Kidney (tissue), 14 donors: Measurements from ENCODE around the gene CUX1. TPM values are rescaled to one million over a fixed set of nuclear protein-coding genes. Genes with fewer than 3 reads are reported as not detected.

Experiments
- DNase-seq, 5 donors: peaks; one replicate each; pipeline ENCODE4 v3.0.0-alpha.2; 2013 to 2020
- FAIRE-seq: peaks from 2 replicates; lab custom pipeline; 2012; peaks lifted over from hg19 to GRCh38; lab: Jason Lieb, UNC
- H3K27ac ChIP-seq, 2 donors: one replicate each; pipeline ENCODE4 v1.7.0; 2013; ENCODE audit warnings: low read depth in 2 of 2, low read length in 2 of 2, inconsistent platforms in 1 of 2
- H3K27me3 ChIP-seq: one replicate; pipeline ENCODE4 v1.7.1; 2013; ENCODE audit warnings: low read length, inconsistent platforms; ENCODE audit not compliant: control insufficient read depth, insufficient read depth
- H3K36me3 ChIP-seq, 3 donors: one replicate each; pipeline versions ENCODE4 v1.7.0 to v1.7.1; 2013; ENCODE audit warnings: low read length in 3 of 3, control low read depth in 1 of 3, inconsistent platforms in 1 of 3; ENCODE audit not compliant: insufficient read depth in 3 of 3, control insufficient read depth in 2 of 3
- H3K4me1 ChIP-seq, 3 donors: one replicate each; pipeline versions ENCODE4 v1.7.0 to v1.7.1; 2013; ENCODE audit warnings: low read length in 3 of 3, inconsistent platforms in 1 of 3, low read depth in 1 of 3; ENCODE audit not compliant: control insufficient read depth in 2 of 3, insufficient read depth in 2 of 3
- H3K4me3 ChIP-seq, 3 donors: one replicate each; pipeline versions ENCODE4 v1.7.0 to v1.8.1; 2013; ENCODE audit warnings: low read length in 3 of 3, control low read depth in 1 of 3, inconsistent platforms in 1 of 3
- H3K9ac ChIP-seq, 3 donors: one replicate each; pipeline versions ENCODE4 v1.7.0 to v1.7.1; 2013; ENCODE audit warnings: low read length in 3 of 3, control low read depth in 1 of 3, inconsistent platforms in 1 of 3
- H3K9me3 ChIP-seq, 3 donors: one replicate each; pipeline versions ENCODE4 v1.7.0 to v1.7.1; 2013; ENCODE audit warnings: low read length in 3 of 3, control low read depth in 1 of 3, inconsistent platforms in 1 of 3; ENCODE audit not compliant: control insufficient read depth in 2 of 3, insufficient read depth in 1 of 3
- CTCF ChIP-seq: IDR thresholded peaks from 3 replicates; pipeline ENCODE4 v1.5.1; 2012; ENCODE audit warnings: mild to moderate bottlenecking, moderate library complexity, borderline replicate concordance; ENCODE audit not compliant: insufficient read depth; ENCODE audit errors: extremely low read depth
- intact Hi-C: fragments of 100-400 bp; cut with DNase I; formaldehyde crosslinking; loops from one replicate; pipeline ENCODE4 v1.11.1; 2022
- polyA plus RNA-seq: library from polyadenylated mRNA; stranded (reverse); fragments of 350-450 nt; fragmentation: Illumina TruSeq; extraction: RNeasy Lipid Tissue Mini Kit (QIAGEN cat#74804); gene quantifications from one replicate; pipeline ENCODE4 v1.2.3, GENCODE V29; 2014; ENCODE audit warnings: low read depth, low replicate concordance; ENCODE audit not compliant: insufficient read depth
- total RNA-seq: library from RNA; stranded (reverse); fragmentation: NEBNext Ultra II Directional; extraction: Animal tissue kit (Norgen Biotek cat#: 25700); gene quantifications from one replicate; pipeline ENCODE4 v1.2.1, GENCODE V29; 2021
- donor health status: control.
- donor health status: control.
- donor health status: control.
- donor health status: control.
- donor health status: control.
- donor health status: DM: yes; HTN: yes; CAD: no.
- donor health status: Normal renal cell carcinoma (clear cell type).

Gene CUX1
- total and polyA plus RNA-seq, 2 donors from 2014 or later, result 71.4 to 126 TPM

GRCh38 chr7:101983147-101983811 is 165.9 kb downstream of the CUX1 start:
- Histone ChIP-seq H3K9me3 (peaks cover 0 to 3% (median 0%) of the 10 kb centered on the region in 3 donors), H3K27ac (no peak overlapping the region), H3K9ac (no peak overlapping the region), H3K4me1 (peaks cover 0 to 2% (median 0%) of the 10 kb centered on the region in 3 donors), H3K4me3 (no peak overlapping the region), H3K27me3 (no peaks in the 10 kb centered on the region), H3K36me3 (no peaks in the 10 kb centered on the region)
- no peak for FAIRE-seq
- TF ChIP-seq CTCF, result no peak
- intact Hi-C loops, result no loop called here
- DNase-seq, result no peak

GRCh38 chr7:101984133-101984879 is 166.9 kb downstream of the CUX1 start:
- intact Hi-C loops, result no loop called here
- no peak for TF ChIP-seq CTCF
- Histone ChIP-seq H3K27me3 (no peaks in the 10 kb centered on the region), H3K4me1 (peaks cover 0 to 2% (median 0%) of the 10 kb centered on the region in 3 donors), H3K9ac (no peak overlapping the region), H3K9me3 (peaks cover 0 to 3% (median 0%) of the 10 kb centered on the region in 3 donors), H3K27ac (no peak overlapping the region), H3K4me3 (no peak overlapping the region), H3K36me3 (no peaks in the 10 kb centered on the region)
- DNase-seq (no peak), FAIRE-seq (no peak)

- intact Hi-C loops, result no loop called here
- no peak overlapping the region for H3K9ac ChIP-seq
These were observed 167.9 kb downstream of the CUX1 start for GRCh38 chr7:101985057-101985902.

More at GRCh38 chr7:101985057-101985902, 167.9 kb downstream of the CUX1 start:
- DNase-seq, result peak in 2 of 5 donors; percentile 23 to 52
- TF ChIP-seq CTCF, result no peak
- Histone ChIP-seq H3K36me3 (no peaks in the 10 kb centered on the region), H3K9me3 (peaks cover 0 to 3% (median 0%) of the 10 kb centered on the region in 3 donors), H3K4me1 (peaks cover 0 to 2% (median 0%) of the 10 kb centered on the region in 3 donors), H3K27ac (no peak overlapping the region), H3K4me3 (no peak overlapping the region), H3K27me3 (no peaks in the 10 kb centered on the region)
- FAIRE-seq, result no peak
